PFSK-1 (cell line): ENCODE results near the gene PTPRM.

Experiments used
- FOXP2 ChIP-seq: optimal IDR thresholded peaks from 2 replicates; pipeline ENCODE3; 2011; ENCODE audit warnings: borderline replicate concordance, control low read depth, inconsistent platforms; ENCODE audit not compliant: insufficient read depth; ENCODE audit errors: extremely low read length, extremely low read depth
- POLR2AphosphoS5 ChIP-seq: IDR thresholded peaks from 2 replicates; pipeline ENCODE4 v1.6.1; 2012; ENCODE audit warnings: low read depth, mild to moderate bottlenecking, control low read depth, low read length, moderate library complexity
- SIN3A ChIP-seq: IDR thresholded peaks from 2 replicates; pipeline ENCODE4 v1.6.1; 2012; ENCODE audit warnings: mild to moderate bottlenecking, low read length, moderate library complexity, borderline replicate concordance; ENCODE audit not compliant: insufficient read depth
- TAF1 ChIP-seq: IDR thresholded peaks from 2 replicates; pipeline ENCODE4 v1.6.1; 2012; ENCODE audit warnings: low read length, control low read depth, borderline replicate concordance; ENCODE audit not compliant: insufficient read depth
- TF ChIP-seq, protein P1 (sequence below), 2 experiments: IDR thresholded peaks; 2 replicates each; pipeline versions ENCODE4 v1.6.1 to v1.8.0; 2011 to 2012; ENCODE audit warnings: low read depth in 2 of 2, low read length in 2 of 2, control low read depth in 1 of 2, inconsistent platforms in 1 of 2, mild to moderate bottlenecking in 1 of 2, moderate library complexity in 1 of 2; ENCODE audit not compliant: insufficient read depth in 1 of 2

The PTPRM gene

DNA sequence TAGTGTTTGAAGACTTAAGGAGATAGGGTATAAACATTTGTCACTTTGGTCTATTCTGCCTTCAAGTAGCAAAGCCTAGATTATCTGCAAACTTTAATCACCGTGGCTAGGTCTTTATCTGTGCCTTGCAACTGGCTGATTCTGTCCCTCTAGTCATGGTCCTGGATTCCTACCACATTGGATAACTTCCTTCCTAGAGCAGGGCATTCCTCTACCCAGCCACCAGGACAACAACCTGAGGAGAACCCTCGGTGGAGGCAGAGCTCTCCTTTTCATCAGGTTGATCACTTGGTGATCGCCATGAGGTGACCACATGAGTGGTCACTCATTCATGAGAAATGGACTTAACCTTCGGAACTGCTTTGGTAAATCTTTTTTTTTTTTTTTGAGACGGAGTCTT is 25.3 kb upstream of the PTPRM start:
- TF ChIP-seq POLR2AphosphoS5, result no peak
- TF ChIP-seq SIN3A, result no peak
- no peak for TF ChIP-seq TAF1
- TF ChIP-seq, protein P1, sequence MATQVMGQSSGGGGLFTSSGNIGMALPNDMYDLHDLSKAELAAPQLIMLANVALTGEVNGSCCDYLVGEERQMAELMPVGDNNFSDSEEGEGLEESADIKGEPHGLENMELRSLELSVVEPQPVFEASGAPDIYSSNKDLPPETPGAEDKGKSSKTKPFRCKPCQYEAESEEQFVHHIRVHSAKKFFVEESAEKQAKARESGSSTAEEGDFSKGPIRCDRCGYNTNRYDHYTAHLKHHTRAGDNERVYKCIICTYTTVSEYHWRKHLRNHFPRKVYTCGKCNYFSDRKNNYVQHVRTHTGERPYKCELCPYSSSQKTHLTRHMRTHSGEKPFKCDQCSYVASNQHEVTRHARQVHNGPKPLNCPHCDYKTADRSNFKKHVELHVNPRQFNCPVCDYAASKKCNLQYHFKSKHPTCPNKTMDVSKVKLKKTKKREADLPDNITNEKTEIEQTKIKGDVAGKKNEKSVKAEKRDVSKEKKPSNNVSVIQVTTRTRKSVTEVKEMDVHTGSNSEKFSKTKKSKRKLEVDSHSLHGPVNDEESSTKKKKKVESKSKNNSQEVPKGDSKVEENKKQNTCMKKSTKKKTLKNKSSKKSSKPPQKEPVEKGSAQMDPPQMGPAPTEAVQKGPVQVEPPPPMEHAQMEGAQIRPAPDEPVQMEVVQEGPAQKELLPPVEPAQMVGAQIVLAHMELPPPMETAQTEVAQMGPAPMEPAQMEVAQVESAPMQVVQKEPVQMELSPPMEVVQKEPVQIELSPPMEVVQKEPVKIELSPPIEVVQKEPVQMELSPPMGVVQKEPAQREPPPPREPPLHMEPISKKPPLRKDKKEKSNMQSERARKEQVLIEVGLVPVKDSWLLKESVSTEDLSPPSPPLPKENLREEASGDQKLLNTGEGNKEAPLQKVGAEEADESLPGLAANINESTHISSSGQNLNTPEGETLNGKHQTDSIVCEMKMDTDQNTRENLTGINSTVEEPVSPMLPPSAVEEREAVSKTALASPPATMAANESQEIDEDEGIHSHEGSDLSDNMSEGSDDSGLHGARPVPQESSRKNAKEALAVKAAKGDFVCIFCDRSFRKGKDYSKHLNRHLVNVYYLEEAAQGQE (IDR thresholded peaks at IDR 0.05; ENCODE audit: insufficient read depth in 1 of 2, low read depth in 2 of 2, low read length in 2 of 2), result no peak
- TF ChIP-seq FOXP2, result no peak

DNA sequence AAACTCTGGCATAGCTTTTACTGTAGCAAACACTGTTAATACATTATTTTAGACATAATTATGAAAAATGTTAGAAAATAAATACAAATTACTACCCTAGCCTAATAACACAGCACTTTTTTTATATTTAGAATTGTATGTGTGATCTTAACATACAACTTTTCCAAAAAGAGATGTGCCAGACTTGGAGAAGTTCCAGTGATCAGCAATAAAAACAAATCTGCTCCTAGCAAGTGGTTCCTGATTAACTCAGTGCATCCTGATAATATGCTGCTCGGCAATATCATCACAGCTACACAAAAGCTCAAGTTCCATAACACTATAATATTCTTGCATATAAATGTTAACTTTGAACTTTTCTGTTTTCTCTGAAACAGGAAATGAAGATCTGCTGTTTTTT is 22.4 kb upstream of the PTPRM start:
- no peak for TF ChIP-seq FOXP2
- TF ChIP-seq, protein P1 (IDR thresholded peaks at IDR 0.05; ENCODE audit: insufficient read depth in 1 of 2, low read depth in 2 of 2, low read length in 2 of 2), result no peak
- no peak for TF ChIP-seq SIN3A
- TF ChIP-seq TAF1, result no peak
- no peak for TF ChIP-seq POLR2AphosphoS5

DNA sequence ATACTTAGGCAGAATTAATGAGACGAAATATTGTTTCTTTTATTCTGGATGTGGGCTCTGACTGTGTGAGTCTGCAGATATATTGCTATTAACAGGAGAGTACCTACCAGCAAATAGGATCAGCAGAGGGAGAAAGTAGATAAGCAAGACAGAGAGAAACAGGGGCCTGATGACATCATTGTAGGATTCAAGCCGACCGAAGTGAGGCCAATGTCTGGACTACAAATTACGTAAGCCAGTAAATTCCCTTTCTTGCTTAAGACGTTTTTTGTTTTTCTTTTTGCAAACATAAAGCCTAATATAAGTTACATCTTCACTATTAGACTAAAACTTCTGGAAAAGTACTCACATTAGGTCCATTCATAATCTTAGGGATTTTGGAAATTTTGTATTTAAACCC is 21.4 kb upstream of the PTPRM start:
- no peak for TF ChIP-seq SIN3A
- TF ChIP-seq POLR2AphosphoS5, result no peak
- no peak for TF ChIP-seq FOXP2
- no peak for TF ChIP-seq TAF1
- TF ChIP-seq, protein P1 (IDR thresholded peaks at IDR 0.05; ENCODE audit: insufficient read depth in 1 of 2, low read depth in 2 of 2, low read length in 2 of 2), result no peak

DNA sequence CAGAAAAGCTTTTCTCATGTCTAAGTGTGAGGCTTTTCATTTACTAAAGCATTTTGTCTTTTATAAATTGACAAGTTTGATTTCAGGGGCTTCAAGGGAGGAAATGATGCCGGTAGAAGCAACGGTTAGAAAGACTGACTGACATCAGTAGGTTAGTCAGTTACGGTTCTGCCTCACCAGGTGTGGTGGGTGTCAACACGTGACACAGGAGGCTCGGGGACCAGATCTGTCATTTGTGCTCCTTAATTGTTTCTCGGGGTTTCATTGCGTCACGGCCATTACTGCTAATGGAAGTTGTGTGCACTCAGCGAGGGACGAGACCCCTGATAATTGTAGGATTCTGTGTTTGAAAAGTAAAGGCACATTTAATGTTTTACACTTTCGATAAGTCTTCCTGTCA is 18.9 kb upstream of the PTPRM start:
- TF ChIP-seq, protein P1 (IDR thresholded peaks at IDR 0.05; ENCODE audit: insufficient read depth in 1 of 2, low read depth in 2 of 2, low read length in 2 of 2), result no peak
- TF ChIP-seq TAF1 (no peak), POLR2AphosphoS5 (no peak), FOXP2 (no peak), SIN3A (no peak)

DNA sequence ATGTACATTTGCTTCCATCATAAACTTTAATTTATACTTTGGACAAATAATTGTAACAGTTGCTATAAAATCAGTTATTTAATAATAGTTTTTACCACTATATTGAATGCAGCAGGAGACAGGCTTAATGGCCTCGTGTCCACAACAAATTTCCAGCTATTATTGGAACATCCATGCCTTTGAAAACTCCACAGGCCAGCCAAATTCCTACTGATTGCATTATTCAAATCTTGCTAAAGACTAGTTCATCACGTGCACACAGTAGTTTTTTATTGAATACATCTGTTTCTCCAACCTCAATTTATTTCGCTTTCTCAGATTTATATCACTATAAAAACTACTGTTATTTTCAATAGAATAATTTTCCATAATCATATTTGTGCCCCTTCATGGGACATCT is 18.4 kb upstream of the PTPRM start:
- TF ChIP-seq, protein P1 (IDR thresholded peaks at IDR 0.05; ENCODE audit: insufficient read depth in 1 of 2, low read depth in 2 of 2, low read length in 2 of 2), result no peak
- TF ChIP-seq SIN3A (no peak), POLR2AphosphoS5 (no peak), TAF1 (no peak), FOXP2 (no peak)
